Hypothalamus (tissue), 51 donors: ENCODE data around the gene AKR1E2.
"Not testable (repeated sequence)": the region's sequence is repeated elsewhere in the genome, so short reads cannot be mapped to it uniquely, and the experiment has no call there.

Experiments
- DNase-seq, 51 donors: peaks; one replicate each; lab custom pipeline; 2025; lab: John Stamatoyannopoulos, UW

The AKR1E2 gene

DNA sequence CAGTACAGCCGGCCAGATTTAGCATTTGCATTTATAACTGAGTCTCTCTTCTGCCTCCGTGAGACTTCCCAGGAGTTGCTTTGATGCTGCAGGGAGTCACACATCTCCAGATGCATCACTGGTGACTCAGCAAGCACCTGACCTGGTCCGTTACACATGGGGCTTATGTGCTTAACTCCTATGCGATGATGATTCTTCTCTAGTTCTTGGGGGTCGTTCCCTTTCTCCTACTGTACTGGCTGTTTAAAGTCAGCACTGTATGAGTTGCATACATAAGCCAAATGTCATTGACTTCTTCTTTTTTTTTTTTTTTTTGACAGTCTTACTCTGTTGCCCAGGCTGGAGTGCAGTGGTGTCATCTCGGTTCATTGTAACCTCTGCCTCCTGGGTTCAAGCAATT is 13.0 kb upstream of the AKR1E2 start:
- no peak for DNase-seq

GRCh38 chr10:4813496-4813895 is 12.5 kb upstream of the AKR1E2 start:
- DNase-seq, result no peak

DNA sequence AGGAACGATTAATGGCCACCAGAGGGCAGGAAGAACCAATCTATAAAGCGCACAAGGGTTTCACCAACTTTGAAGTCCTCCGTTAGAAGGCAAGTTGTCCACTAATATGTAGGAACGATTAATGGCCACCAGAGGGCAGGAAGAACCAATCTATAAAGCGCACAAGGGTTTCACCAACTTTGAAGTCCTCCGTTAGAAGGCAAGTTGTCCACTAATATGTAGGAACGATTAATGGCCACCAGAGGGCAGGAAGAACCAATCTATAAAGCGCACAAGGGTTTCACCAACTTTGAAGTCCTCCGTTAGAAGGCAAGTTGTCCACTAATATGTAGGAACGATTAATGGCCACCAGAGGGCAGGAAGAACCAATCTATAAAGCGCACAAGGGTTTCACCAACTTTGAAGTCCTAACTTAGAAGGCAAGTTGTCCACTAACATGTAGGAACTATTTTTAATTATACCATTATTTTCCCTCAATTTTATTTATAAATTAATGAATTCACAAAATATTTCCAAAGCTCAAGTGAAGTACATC is 10.3 kb upstream of the AKR1E2 start:
- DNase-seq, result not testable (repeated sequence)

GRCh38 chr10:4816966-4817365 is 9.0 kb upstream of the AKR1E2 start:
- DNase-seq, result no peak

- DNase-seq, result no peak
Measured at GRCh38 chr10:4819067-4819466, 6.9 kb upstream of the AKR1E2 start.

DNA sequence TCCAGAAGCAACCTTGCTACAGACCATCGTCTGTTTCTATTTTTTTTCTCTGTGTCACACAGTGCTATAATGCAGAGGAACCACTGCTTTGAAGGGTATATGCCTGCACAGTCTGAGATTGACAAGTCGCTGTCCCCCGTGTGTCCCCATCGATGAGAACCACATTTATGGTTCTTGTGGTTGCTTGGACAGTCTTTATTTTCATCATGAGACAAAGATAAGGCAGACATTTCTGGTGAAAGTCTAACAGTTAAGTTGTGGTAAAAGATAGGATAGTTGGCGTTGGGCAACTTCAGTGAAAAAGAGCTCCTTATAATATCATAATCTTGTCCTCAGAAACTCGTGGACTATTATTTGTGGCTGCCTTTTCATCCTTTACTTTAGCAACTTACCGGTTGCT is 6.3 kb upstream of the AKR1E2 start:
- DNase-seq, result no peak

GRCh38 chr10:4820804-4821401 is 5.1 kb upstream of the AKR1E2 start:
- DNase-seq, result peak in 5 of 51 donors; percentile 3 to 50 (median 22)

- DNase-seq, result no peak
Measured at GRCh38 chr10:4822208-4822607, 3.8 kb upstream of the AKR1E2 start.

DNA sequence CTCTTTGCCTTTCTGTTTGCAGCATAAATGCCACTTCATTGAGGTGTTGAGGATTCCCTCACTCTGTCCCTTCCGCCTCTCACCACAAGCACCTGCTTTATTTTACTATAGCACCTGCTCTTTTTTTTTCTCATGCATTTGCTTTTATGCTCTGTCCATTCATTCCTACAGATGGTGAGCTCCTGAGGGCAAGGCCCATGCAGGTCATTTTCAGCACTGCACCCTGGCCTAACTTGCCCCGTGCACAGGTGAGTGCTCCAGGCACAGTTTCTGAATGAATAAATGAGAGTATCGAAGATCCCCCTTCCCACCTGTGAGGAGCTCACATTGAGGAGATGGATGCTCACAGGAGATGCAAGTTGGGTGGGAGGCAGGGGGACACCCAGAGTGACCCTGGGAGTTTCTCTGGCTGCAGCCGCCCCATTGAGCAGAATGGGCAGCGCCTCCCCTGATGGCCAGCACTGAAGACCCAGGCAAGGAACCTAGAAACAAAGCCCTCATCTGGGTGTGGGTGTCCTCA is 1.2 kb upstream of the AKR1E2 start:
- DNase-seq, result no peak

DNA sequence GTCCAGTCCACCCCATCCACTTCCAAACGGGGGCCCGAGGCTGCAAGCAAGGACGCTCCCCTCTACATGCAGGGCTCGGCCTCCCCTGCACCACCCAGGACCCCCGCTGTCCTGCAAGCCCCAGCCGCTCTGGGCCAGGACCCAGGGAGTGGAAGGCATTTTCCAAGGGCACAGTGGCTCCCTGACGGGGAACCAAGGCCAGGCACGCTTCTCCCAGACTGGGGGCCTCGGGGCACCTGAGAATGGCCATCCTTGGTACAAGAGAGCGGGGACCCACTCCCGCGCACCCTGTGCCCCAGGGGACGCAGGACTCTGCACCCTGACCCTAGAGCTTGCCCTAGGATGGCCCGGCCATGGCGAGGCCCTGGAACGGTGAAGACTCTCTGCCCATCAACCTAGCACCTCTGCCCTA is 545 bp upstream of the AKR1E2 start:
- DNase-seq, result no peak

GRCh38 chr10:4826792-4827324 is 851 bp downstream of the AKR1E2 start:
- DNase-seq, result no peak

- DNase-seq, result no peak
Measured at GRCh38 chr10:4828005-4828404, 2.0 kb downstream of the AKR1E2 start.

DNA sequence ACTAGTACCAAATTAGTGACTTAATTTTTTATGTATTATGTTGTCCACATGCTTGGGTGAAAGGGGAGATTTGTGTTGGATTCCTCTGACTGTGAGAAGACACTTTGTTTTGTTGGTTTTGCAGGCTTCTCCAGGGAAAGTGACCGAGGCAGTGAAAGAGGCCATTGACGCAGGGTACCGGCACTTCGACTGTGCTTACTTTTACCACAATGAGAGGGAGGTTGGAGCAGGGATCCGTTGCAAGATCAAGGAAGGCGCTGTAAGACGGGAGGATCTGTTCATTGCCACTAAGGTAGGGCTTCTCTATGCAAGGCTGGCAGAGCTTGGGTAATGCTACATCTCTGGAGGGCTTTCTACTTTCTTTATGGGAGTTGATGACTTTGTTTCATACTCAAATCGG is 4.5 kb downstream of the AKR1E2 start:
- DNase-seq, result no peak

DNA sequence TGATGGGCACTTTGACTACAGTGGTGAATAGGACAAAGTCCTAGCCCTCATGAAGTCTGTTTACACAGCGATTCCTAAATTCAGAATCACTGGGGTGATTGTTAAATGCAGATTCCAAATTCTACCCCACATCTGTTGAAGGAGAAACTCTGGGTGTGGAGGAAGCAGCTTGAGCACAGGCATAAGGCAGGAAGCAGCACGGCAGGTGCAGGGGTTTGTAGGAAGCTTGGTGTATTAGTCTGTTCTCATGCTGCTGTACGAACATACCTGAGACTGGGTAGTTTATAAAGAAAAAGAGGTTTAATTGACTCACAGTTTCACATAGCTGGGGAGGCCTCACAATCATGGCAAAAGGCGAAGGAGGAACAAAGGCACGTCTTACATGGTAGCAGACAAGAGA is 5.1 kb downstream of the AKR1E2 start:
- no peak for DNase-seq

- no peak for DNase-seq
Measured at GRCh38 chr10:4833286-4833685, 7.3 kb downstream of the AKR1E2 start.

DNA sequence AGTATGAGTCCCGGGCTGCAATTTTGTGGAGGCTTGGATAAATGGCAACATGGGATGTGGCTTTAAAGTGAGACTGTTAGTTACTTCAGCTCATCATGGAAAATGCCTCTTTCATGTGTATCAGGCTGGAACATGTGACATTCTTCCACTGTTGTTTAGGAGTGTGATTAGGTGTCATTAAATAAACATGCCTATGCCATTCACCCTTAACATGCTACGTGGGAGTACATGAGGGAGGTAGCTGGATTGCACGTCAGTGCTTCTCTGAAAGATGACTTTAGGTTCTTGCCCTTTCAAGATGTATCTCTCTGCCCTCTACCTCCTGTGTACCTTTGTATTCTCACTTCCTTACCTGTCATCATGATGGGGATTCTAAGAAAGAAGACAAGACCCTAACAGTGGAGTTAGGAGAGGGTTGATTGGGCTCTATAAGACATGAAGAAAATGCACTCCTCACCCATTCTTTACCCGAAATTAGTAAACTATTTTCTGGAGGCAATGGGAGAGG is 8.9 kb downstream of the AKR1E2 start:
- no peak for DNase-seq

DNA sequence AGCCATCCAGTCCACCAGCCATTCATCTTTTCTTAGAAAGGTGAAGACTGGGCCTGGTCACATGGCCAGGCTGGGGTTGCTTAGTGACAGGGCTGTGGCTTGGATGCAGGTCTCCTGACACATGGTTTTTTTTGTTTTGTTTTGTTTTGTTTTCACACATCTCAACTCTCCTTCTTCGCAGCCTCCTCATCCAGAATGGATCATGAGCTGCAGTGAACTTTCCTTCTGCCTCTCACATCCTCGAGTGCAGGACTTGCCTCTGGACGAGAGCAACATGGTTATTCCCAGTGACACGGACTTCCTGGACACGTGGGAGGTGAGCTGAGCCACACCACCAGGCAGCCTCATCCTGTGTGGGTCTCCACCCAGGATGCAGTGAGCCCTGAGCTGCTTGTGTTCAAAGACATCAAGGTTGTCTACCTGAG is 9.5 kb downstream of the AKR1E2 start:
- DNase-seq, result no peak

GRCh38 chr10:4836416-4836969 is 10.5 kb downstream of the AKR1E2 start:
- DNase-seq, result no peak

DNA sequence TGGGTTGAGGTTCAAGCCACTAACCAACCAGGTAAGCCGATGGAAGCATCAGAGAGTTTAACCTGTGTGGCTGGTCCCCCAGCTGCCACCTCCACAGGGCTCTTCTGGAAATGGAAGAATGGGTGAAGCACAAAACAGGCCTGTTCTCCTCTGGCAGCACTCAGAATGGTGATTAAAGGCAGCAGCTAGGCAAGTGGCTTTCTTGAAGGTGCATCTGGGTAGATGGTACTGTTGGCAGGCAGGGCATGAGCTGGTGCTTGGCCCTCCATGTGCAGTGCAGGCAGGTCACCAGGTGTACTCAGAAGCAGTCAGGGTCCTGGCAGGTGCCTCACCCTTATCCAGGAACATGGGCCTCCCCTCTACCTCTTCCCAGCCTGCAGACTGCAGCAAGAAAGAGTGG is 11.5 kb downstream of the AKR1E2 start:
- no peak for DNase-seq

- no peak for DNase-seq
Measured at GRCh38 chr10:4838743-4839142, 12.7 kb downstream of the AKR1E2 start.

DNA sequence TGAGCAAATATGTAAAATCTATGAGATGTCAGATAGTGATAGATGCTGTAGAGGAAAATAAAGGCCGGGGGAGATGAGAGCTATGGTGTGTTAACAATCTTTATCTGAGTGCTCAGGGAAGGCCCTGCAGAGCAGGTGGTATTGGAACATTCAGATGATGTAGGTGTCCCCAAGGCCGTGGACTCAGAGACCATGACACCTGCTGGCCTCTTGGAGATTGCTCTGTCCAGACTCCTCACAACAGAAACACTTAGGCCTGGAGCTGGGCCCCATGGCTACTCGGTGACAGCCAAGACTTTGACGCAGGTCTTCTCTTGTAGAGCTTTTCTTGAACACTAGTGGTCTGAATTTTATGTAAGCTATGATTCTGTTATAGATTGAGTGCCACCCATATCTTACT is 13.3 kb downstream of the AKR1E2 start:
- no peak for DNase-seq

- DNase-seq, result no peak
Measured at GRCh38 chr10:4840151-4840550, 14.1 kb downstream of the AKR1E2 start.
